ENCODE results near the gene SYT7. TPM values are rescaled to one million over a fixed set of nuclear protein-coding genes. Genes with fewer than 3 reads are reported as not detected.

The SYT7 gene
- total RNA-seq, 1 donor = 3.6 TPM

GRCh38 chr11:61489833-61490721 lies 90.8 kb downstream of the SYT7 start:
- Histone ChIP-seq H3K79me2 (ENCODE audit: insufficient read depth, low read length) (no peaks in the 10 kb centered on the region), H3K27ac (ENCODE audit: low read depth, low read length) (peak overlapping the region; percentile 28), H3K27me3 (ENCODE audit: insufficient read depth, low read length) (peaks cover 4% of the 10 kb centered on the region), H3K4me1 (ENCODE audit: insufficient read depth, low read length) (peaks cover 21% of the 10 kb centered on the region), H3K4me3 (ENCODE audit: insufficient read depth, low read length) (peak overlapping the region; percentile 28), H4K20me1 (ENCODE audit: insufficient read depth, low read length) (peaks cover 7% of the 10 kb centered on the region), H3K9me3 (ENCODE audit: low read depth, low read length) (no peaks in the 10 kb centered on the region), H2AFZ (ENCODE audit: low read length) (peak overlapping the region; percentile 41), H3K4me2 (ENCODE audit: insufficient read depth, low read length) (peak overlapping the region; percentile 73), H3K36me3 (ENCODE audit: insufficient read depth, low read length) (no peaks in the 10 kb centered on the region)
- no peak for TF ChIP-seq CTCF (IDR thresholded peaks at IDR 0.05; ENCODE audit: extremely low read depth, low read depth, low read length)
- peak; percentile 97 for DNase-seq (ENCODE audit: insufficient read length, low spot score, missing footprints)

GRCh38 chr11:61488651-61489291 lies 92.1 kb downstream of the SYT7 start:
- H3K4me3 ChIP-seq (ENCODE audit: insufficient read depth, low read length) = peak overlapping the region; percentile 55
- DNase-seq (ENCODE audit: insufficient read length, low spot score, missing footprints) = peak; percentile 91
- peaks cover 7% of the 10 kb centered on the region for H4K20me1 ChIP-seq (ENCODE audit: insufficient read depth, low read length)
- peak overlapping the region; percentile 77 for H3K4me2 ChIP-seq (ENCODE audit: insufficient read depth, low read length)
- H3K9me3 ChIP-seq (ENCODE audit: low read depth, low read length) = no peaks in the 10 kb centered on the region
- no peaks in the 10 kb centered on the region for H3K36me3 ChIP-seq (ENCODE audit: insufficient read depth, low read length)
- no peak for TF ChIP-seq CTCF (IDR thresholded peaks at IDR 0.05; ENCODE audit: extremely low read depth, low read depth, low read length)
- H2AFZ ChIP-seq (ENCODE audit: low read length) = peak overlapping the region; percentile 66
- no peaks in the 10 kb centered on the region for H3K79me2 ChIP-seq (ENCODE audit: insufficient read depth, low read length)
- H3K27me3 ChIP-seq (ENCODE audit: insufficient read depth, low read length) = peaks cover 4% of the 10 kb centered on the region
- H3K4me1 ChIP-seq (ENCODE audit: insufficient read depth, low read length) = peaks cover 21% of the 10 kb centered on the region
- H3K27ac ChIP-seq (ENCODE audit: low read depth, low read length) = no peak overlapping the region

DNA sequence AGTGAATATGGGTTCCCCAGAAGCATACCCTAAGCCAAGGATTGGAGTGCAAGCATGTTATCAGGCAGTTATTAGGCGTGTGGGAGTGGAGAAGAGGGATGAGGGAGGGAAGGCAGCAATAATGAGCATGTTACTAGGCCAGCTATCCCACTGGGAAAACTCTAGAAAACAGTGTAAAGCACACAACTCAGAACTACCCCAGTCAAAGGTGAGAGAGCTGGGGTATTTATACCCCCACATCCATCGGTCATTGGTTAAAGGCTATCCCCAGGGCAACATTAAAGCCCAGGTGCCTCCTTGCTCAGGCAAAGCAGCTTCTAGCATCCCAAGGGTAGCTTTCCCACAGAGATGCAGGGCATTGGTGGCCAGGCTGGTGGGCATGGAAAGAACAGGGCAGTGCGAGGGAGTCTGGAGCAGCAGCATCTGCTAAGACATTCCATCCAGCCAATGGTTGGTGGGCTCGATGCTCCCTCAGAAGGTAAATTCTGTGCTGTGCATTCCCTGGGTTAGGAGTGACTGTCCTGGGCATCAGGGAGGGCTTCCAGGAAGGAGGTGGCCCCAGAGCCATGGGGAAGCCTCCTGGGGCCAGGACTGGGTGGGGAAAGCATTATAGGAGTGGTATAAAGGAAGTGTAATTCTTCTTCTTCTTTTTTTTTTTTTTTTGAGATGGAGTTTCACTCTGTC lies 93.4 kb downstream of the SYT7 start:
- Histone ChIP-seq H3K36me3 (ENCODE audit: insufficient read depth, low read length) (no peaks in the 10 kb centered on the region), H3K4me2 (ENCODE audit: insufficient read depth, low read length) (no peak overlapping the region), H3K27me3 (ENCODE audit: insufficient read depth, low read length) (peaks cover 4% of the 10 kb centered on the region), H4K20me1 (ENCODE audit: insufficient read depth, low read length) (peaks cover 7% of the 10 kb centered on the region), H3K4me3 (ENCODE audit: insufficient read depth, low read length) (no peak overlapping the region), H3K27ac (ENCODE audit: low read depth, low read length) (no peak overlapping the region), H3K4me1 (ENCODE audit: insufficient read depth, low read length) (peaks cover 21% of the 10 kb centered on the region), H3K79me2 (ENCODE audit: insufficient read depth, low read length) (no peaks in the 10 kb centered on the region), H3K9me3 (ENCODE audit: low read depth, low read length) (no peaks in the 10 kb centered on the region), H2AFZ (ENCODE audit: low read length) (no peak overlapping the region)
- TF ChIP-seq CTCF (IDR thresholded peaks at IDR 0.05; ENCODE audit: extremely low read depth, low read depth, low read length) = no peak
- DNase-seq (ENCODE audit: insufficient read length, low spot score, missing footprints) = peak; percentile 62
